ENCODE data around the gene PCDH15. TPM values are rescaled to one million over a fixed set of nuclear protein-coding genes. Genes with fewer than 3 reads are reported as not detected.
A peak's percentile ranks its signal among the peaks of the same experiment; 100 is the strongest.

PCDH15 gene
- total and polyA plus RNA-seq, 2 of the 4 experiments (the other 2 are of a cell fraction): not detected

DNA sequence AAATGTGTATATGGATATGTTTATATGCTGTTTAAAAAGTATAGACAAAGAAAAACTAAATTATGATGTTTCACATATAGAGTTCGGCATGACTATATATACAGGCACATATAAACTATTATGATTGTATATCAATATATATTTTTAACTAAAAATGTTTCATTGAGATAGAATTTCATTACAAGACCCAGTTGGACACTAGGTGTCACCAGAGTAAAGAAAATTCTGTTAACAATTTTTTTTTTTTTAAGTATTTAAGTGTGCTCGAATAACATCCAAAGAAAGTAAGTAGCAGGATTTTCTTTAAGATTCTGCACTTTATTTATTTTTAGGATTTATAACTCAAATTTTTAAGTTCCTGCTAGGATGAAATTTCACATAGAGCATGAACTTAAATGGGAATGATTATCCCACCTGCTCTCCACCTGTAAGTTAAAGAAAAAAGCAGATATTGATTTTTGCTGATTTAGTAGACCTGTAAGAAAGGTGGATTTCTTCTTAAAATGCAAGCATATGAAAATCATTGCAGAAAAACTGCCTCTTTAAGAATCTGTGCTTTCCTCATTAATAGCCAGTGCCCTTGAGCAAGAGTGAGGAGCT is 961.5 kb downstream of the PCDH15 start:
- Histone ChIP-seq H2AK9ac (replicated peaks; ENCODE audit: low read depth, low read length, poor library complexity) (no peak overlapping the region), H3K14ac (replicated peaks; ENCODE audit: low read depth, low read length) (no peak overlapping the region), H3K27me3 (ENCODE audit: control insufficient read depth, insufficient read depth, low read length) (no peaks in the 10 kb centered on the region), H2BK15ac (ENCODE audit: low read depth, low read length) (no peak overlapping the region), H4K91ac (ENCODE audit: insufficient read depth, low read depth, low read length) (no peak overlapping the region), H3K4me3 (ENCODE audit: insufficient read depth, low read depth, low read length) (no peak overlapping the region), H2AK5ac (ENCODE audit: low read depth, low read length) (no peak overlapping the region), H3K27ac (ENCODE audit: insufficient read depth, low read length) (no peak overlapping the region), H3K18ac (ENCODE audit: low read depth, low read length) (no peak overlapping the region), H3K36me3 (ENCODE audit: control insufficient read depth, insufficient read depth, low read length) (no peaks in the 10 kb centered on the region), H4K20me1 (ENCODE audit: insufficient read depth, low read length) (no peaks in the 10 kb centered on the region), H3K9ac (ENCODE audit: low read depth, low read length) (no peak overlapping the region), H2BK5ac (ENCODE audit: low read depth, low read length, poor library complexity, severe bottlenecking) (no peak overlapping the region), H4K8ac (ENCODE audit: low read depth in 2 of 2, low read length in 2 of 2) (no peak overlapping the region), H2BK20ac (ENCODE audit: low read depth, low read length) (no peak overlapping the region), H3K56ac (ENCODE audit: extremely low read depth, insufficient read depth, low read length) (no peak overlapping the region), H3K9me1 (ENCODE audit: insufficient read depth, low read length) (no peaks in the 10 kb centered on the region), H3K4me2 (ENCODE audit: low read depth, low read length) (no peak overlapping the region), H3K4me1 (ENCODE audit: control insufficient read depth, insufficient read depth, low read length) (no peaks in the 10 kb centered on the region), H3K4ac (ENCODE audit: low read depth, low read length) (no peak overlapping the region), H3K79me1 (ENCODE audit: low read depth in 1 of 2, low read length in 2 of 2) (no peaks in the 10 kb centered on the region), H2BK120ac (ENCODE audit: low read depth, low read length) (no peak overlapping the region), H3K9me3 (ENCODE audit: control insufficient read depth, insufficient read depth, low read length) (no peaks in the 10 kb centered on the region), H3K23ac (ENCODE audit: low read depth, low read length) (no peak overlapping the region), H4K5ac (ENCODE audit: low read depth, low read length) (no peak overlapping the region), H2AFZ (replicated peaks; ENCODE audit: low read length, poor library complexity) (no peak overlapping the region)
- no CpG with 5 or more reads among the region's 2 CpGs for WGBS, 2 experiments (ENCODE audit: extremely low coverage in 2 of 2, insufficient read length in 1 of 2)
- 0 out of 2 replicates have a peak, but pooled peaks have one; percentile 7 for TF ChIP-seq RAD21 (IDR thresholded peaks at IDR 0.05; ENCODE audit: low read length)
- TF ChIP-seq FOS (IDR thresholded peaks at IDR 0.05; ENCODE audit: low read depth, low read length): no peak
- TF ChIP-seq, protein P1, sequence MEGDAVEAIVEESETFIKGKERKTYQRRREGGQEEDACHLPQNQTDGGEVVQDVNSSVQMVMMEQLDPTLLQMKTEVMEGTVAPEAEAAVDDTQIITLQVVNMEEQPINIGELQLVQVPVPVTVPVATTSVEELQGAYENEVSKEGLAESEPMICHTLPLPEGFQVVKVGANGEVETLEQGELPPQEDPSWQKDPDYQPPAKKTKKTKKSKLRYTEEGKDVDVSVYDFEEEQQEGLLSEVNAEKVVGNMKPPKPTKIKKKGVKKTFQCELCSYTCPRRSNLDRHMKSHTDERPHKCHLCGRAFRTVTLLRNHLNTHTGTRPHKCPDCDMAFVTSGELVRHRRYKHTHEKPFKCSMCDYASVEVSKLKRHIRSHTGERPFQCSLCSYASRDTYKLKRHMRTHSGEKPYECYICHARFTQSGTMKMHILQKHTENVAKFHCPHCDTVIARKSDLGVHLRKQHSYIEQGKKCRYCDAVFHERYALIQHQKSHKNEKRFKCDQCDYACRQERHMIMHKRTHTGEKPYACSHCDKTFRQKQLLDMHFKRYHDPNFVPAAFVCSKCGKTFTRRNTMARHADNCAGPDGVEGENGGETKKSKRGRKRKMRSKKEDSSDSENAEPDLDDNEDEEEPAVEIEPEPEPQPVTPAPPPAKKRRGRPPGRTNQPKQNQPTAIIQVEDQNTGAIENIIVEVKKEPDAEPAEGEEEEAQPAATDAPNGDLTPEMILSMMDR (conservative IDR thresholded peaks at IDR 0.05; ENCODE audit: low read depth, low read length): peak; percentile 42
- TF ChIP-seq SMC3 (IDR thresholded peaks at IDR 0.05; ENCODE audit: low read depth, low read length): no peak
- dilution Hi-C loops (cut with HindIII; ENCODE audit: low sequenced_read_pairs, unreplicated experiment): no loop called here
- POLR2A ChIA-PET (ENCODE audit: unreplicated experiment): no interaction called here
- BruUV-seq (replicated peaks): no TSS peak
- intact Hi-C loops (cut with micrococcal nuclease): no loop called here
- in situ Hi-C loops (cut with MboI; ENCODE audit: low sequenced_read_pairs): no loop called here
- CTCF ChIA-PET: interaction anchor here (1.3 kb wide), 1 partner anchor 10 kb away, joined by 3 read pairs; no protein-coding TSS in a partner anchor
- ATAC-seq (ENCODE audit: low read depth) (no peak), DNase-seq (peak; percentile 15)

Measured in IMR-90 (cell line).